ENCODE results near the gene RAP2B.

The RAP2B gene

DNA sequence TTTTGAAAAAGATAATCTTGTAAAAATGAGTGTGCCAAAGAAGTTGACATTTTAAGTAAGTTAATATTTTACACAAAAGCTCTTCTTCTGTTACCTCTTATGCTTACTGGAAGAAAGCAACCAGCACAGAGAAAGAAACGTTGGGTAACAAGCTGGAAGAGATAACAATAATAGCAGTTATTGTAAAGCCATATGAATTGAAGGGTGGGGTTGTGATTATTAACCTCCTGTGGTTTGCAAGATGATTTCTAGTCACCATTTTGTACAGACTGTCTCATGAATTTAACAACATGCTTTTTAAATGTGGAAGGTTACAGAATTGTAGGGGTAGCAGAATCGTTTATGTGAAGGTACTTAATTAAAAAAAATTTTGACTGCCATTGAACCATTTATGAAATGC, 9.2 kb downstream of the RAP2B start:
- no peak for DNase-seq
- TF ChIP-seq, protein P1, sequence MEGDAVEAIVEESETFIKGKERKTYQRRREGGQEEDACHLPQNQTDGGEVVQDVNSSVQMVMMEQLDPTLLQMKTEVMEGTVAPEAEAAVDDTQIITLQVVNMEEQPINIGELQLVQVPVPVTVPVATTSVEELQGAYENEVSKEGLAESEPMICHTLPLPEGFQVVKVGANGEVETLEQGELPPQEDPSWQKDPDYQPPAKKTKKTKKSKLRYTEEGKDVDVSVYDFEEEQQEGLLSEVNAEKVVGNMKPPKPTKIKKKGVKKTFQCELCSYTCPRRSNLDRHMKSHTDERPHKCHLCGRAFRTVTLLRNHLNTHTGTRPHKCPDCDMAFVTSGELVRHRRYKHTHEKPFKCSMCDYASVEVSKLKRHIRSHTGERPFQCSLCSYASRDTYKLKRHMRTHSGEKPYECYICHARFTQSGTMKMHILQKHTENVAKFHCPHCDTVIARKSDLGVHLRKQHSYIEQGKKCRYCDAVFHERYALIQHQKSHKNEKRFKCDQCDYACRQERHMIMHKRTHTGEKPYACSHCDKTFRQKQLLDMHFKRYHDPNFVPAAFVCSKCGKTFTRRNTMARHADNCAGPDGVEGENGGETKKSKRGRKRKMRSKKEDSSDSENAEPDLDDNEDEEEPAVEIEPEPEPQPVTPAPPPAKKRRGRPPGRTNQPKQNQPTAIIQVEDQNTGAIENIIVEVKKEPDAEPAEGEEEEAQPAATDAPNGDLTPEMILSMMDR (IDR thresholded peaks at IDR 0.05; ENCODE audit: low read depth, low read length) = no peak

DNA sequence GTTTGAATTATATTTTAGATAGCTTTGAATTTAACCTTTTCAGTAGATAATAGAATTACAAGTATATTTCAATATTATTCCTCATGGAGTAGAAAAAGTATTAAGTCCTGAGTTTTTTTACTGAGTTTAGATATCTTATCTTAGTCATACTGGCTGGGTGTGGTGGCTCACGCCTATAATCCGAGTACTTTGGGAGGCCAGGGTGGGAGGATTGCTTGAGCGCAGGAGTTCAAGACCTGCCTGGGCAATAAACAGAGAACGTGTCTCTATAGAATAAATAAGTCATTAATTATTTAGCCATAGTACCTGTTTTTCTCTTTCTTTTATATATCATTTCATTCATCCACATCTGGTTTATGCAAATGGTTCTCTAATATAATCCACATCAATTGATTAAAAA, 9.9 kb downstream of the RAP2B start:
- H3K4me3 ChIP-seq (ENCODE audit: low read depth, low read length) = no peak overlapping the region
- TF ChIP-seq, protein P1 (IDR thresholded peaks at IDR 0.05; ENCODE audit: low read depth, low read length) = no peak
- H3K36me3 ChIP-seq = no peaks in the 10 kb centered on the region

More for the DNA sequence above, 9.2 kb downstream of the RAP2B start:
- Histone ChIP-seq H3K4me3 (ENCODE audit: low read depth, low read length) (no peak overlapping the region), H3K9me3 (no peaks in the 10 kb centered on the region), H3K36me3 (no peaks in the 10 kb centered on the region), H3K4me1 (no peaks in the 10 kb centered on the region), H3K27me3 (no peaks in the 10 kb centered on the region)

DNA sequence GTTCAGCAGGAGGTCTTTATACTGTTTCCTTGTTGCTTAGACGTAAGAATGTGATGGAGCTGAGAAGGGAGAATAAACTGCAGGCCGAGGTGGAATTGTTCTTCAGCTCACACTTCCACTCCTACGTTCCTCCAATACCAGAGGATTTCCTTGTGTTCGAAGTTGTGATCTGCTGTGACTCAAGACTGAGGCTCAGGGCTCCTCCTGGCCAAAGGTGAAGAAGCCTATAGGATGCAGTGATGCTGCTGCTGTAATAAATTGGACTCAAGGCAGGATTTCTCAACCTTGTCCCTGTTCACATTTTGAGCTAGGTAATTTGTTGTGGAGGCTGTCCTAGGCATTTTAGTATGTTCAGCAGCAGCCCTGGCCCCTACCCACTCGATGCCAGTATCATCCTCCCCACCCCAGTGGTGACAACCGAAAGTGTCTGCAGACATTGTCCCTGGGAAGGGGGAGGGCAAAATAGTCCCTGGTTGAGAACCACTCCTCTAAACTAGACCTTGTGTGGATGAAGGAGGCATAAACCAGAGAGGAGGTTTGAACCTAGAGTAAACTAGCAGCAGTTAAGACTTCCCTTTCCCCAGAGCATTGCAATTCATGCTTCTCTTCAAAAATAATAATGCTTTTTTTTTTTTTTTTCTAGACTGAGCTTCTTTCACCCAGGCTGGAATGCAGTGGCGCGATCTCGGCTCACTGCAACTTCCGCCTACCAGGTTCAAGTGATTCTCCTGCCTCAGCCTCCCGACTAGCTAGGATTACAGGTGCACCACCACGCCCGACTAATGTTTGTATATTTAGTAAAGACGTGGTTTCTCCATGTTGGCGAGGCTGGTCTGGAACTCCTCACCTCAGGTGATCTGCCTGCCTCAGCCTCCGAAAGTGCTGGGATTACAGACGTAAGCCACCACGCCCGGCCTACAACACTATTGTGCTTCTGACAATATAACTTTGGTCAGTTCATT, 11.1 kb downstream of the RAP2B start:
- H3K4me1 ChIP-seq = no peaks in the 10 kb centered on the region
- H3K36me3 ChIP-seq = no peaks in the 10 kb centered on the region
- H3K4me3 ChIP-seq (ENCODE audit: low read depth, low read length) = no peak overlapping the region
- TF ChIP-seq, protein P1 (IDR thresholded peaks at IDR 0.05; ENCODE audit: low read depth, low read length) = no peak
- no peaks in the 10 kb centered on the region for H3K9me3 ChIP-seq
- H3K27me3 ChIP-seq = no peaks in the 10 kb centered on the region
- DNase-seq = no peak

More for the DNA sequence above, 9.9 kb downstream of the RAP2B start:
- Histone ChIP-seq H3K9me3 (no peaks in the 10 kb centered on the region), H3K27me3 (no peaks in the 10 kb centered on the region), H3K4me1 (no peaks in the 10 kb centered on the region)
- DNase-seq = no peak

DNA sequence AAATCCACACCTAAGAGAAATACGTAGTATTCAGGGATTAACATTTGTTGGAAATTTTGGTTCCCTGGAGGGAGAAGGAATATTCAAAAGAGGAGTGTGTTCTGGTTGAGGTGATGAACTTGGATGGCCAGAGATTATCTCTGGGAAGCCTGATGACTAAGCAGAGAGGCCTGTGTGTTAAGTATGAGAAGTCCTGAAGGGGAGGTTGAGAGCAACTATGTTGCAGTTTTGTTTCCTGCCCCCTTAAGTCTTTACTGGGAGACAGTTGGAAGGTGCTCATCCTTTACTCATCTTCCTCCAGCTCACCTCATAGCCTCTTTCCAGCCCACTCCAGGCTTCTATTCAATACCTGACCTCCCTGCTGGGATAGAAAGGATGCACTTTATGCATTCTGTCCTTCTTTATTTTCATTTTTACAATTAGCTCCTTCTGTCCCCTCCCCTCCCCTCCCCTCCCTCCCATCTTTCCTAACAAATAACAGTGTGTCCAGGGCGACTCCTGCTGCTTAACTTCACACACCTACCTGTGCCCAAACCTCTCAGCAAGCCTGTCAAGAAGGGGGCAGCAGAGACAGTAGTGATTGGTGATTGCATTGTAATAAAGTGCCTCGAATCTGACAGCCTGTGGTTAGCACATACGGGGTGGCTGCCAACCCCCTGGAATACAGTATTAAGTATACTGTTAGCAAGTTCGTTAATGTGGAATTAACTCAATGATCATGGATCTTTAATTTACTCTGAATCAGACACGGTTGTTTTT, 11.9 kb downstream of the RAP2B start:
- Histone ChIP-seq H3K4me3 (ENCODE audit: low read depth, low read length) (no peak overlapping the region), H3K27me3 (no peaks in the 10 kb centered on the region), H3K4me1 (no peaks in the 10 kb centered on the region), H3K9me3 (no peaks in the 10 kb centered on the region), H3K36me3 (no peaks in the 10 kb centered on the region)
- TF ChIP-seq, protein P1 (IDR thresholded peaks at IDR 0.05; ENCODE audit: low read depth, low read length) = no peak
- no peak for DNase-seq

DNA sequence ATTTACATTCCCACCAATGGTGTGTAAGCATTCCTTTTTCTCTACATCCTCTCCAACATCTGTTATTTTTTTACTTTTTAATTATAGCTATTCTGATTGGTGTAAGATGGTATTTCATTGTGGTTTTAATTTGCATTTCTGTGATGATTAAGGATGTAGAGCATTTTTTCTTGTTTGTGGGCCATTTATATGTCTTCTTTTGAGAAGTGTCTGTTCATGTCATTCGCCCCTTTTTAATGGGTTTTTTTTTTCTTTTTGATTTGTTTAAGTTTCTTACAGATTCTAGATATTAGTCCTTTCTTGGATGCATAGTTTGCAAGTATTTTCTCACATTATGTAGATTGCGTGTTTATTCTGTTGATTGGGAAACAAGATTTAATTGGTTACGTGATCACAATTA, 14.2 kb downstream of the RAP2B start:
- Histone ChIP-seq H3K9me3 (no peaks in the 10 kb centered on the region), H3K36me3 (no peaks in the 10 kb centered on the region), H3K4me3 (ENCODE audit: low read depth, low read length) (no peak overlapping the region), H3K4me1 (no peaks in the 10 kb centered on the region), H3K27me3 (no peaks in the 10 kb centered on the region)
- no peak for DNase-seq
- TF ChIP-seq, protein P1 (IDR thresholded peaks at IDR 0.05; ENCODE audit: low read depth, low read length) = no peak
